ENCODE results near the gene PARP1. TPM values are rescaled to one million over a fixed set of nuclear protein-coding genes. Genes with fewer than 3 reads are reported as not detected.

Gene PARP1
- total RNA-seq, 3 donors from 2014 or later, result 35.8 to 81.2 (median 63.2) TPM

DNA sequence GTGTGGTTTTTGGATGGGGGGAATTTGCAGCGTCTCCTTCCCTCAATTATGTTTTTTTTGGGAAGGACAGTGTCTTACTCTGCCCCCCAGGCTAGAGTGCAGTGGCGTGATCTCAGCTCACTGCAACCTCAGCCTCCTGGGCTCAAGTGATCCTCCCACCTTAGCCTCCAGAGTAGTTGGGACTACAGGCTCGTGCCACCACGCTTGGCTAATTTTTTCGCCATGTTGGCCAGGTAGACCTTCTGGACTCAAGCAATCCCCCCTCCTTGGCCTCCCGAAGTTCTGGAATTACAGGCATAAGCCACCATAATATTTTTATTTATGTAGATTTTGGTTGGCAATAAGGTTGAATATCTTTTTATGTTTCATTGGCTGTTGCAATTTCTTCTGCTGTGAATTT, 9.5 kb upstream of the PARP1 start:
- DNase-seq (no peak), ATAC-seq (no peak)
- no peaks in the 10 kb centered on the region for H3K9me3 ChIP-seq
- intact Hi-C loops (cut with DNase I, micrococcal nuclease), result no loop called here
- H3K4me3 ChIP-seq, result no peak overlapping the region
- no peaks in the 10 kb centered on the region for H3K36me3 ChIP-seq (ENCODE audit: low read depth)
- TF ChIP-seq, protein P1, sequence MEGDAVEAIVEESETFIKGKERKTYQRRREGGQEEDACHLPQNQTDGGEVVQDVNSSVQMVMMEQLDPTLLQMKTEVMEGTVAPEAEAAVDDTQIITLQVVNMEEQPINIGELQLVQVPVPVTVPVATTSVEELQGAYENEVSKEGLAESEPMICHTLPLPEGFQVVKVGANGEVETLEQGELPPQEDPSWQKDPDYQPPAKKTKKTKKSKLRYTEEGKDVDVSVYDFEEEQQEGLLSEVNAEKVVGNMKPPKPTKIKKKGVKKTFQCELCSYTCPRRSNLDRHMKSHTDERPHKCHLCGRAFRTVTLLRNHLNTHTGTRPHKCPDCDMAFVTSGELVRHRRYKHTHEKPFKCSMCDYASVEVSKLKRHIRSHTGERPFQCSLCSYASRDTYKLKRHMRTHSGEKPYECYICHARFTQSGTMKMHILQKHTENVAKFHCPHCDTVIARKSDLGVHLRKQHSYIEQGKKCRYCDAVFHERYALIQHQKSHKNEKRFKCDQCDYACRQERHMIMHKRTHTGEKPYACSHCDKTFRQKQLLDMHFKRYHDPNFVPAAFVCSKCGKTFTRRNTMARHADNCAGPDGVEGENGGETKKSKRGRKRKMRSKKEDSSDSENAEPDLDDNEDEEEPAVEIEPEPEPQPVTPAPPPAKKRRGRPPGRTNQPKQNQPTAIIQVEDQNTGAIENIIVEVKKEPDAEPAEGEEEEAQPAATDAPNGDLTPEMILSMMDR (IDR thresholded peaks at IDR 0.05), result no peak
- H3K4me1 ChIP-seq (ENCODE audit: low read depth), result no peaks in the 10 kb centered on the region

DNA sequence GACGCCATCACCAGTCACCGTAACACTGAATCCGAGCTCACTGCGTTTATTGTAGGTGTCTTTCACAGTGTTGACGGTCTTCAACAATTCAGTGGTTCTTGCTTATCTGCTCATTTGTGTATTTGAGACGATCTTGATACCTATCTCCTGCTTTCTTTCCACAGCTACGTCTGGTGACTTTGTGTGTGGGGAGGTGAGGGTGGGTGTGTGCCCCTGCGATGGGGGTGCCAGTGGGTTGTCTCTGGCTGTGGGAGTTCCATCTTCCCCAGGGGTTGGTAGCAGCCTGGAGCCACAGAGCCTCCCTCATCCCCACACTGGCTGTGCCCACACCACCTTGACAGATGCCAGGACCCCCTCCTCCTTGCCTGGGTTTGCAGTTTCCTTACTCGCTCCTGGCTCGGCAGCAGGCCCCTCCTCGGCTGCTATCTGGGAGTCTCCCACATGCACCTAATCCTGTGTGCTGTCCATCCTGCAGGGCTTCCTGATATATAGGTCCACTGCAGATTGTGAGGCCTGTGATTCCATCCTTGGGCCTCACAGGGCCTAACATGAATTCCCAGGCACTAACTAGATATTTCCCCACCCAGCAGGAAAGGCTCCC, 6.3 kb upstream of the PARP1 start:
- Histone ChIP-seq H3K4me3 (no peak overlapping the region), H3K9me3 (no peaks in the 10 kb centered on the region), H3K4me1 (ENCODE audit: low read depth) (no peaks in the 10 kb centered on the region), H3K36me3 (ENCODE audit: low read depth) (no peaks in the 10 kb centered on the region)
- TF ChIP-seq, protein P1 (IDR thresholded peaks at IDR 0.05), result no peak
- ATAC-seq (no peak), DNase-seq (no peak)
- intact Hi-C loops (cut with DNase I, micrococcal nuclease), result no loop called here

DNA sequence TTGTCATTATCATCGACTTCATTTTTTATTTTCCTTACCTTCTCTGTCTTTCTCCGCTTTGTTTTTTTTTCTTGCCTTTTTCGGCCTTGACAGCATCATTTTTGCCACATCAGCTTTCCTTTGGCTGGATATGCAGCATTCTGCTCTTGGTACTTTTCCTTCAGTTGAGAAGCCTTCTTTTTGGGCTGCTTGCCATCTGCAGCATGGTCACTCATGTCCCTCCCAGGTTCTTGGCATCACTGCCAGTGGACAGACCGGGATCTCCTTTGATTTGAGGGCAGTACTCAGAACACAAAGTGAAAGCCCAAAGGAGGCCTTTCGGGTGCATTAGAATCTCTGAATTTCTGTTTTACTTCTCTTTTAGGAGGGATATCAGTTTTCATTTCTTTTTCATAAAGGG, 3.7 kb upstream of the PARP1 start:
- H3K36me3 ChIP-seq (ENCODE audit: low read depth), result no peaks in the 10 kb centered on the region
- H3K4me3 ChIP-seq, result no peak overlapping the region
- DNase-seq (no peak), ATAC-seq (no peak)
- H3K4me1 ChIP-seq (ENCODE audit: low read depth), result peaks cover 4% of the 10 kb centered on the region
- intact Hi-C loops (cut with DNase I, micrococcal nuclease), result no loop called here
- TF ChIP-seq, protein P1 (IDR thresholded peaks at IDR 0.05), result no peak
- no peaks in the 10 kb centered on the region for H3K9me3 ChIP-seq

DNA sequence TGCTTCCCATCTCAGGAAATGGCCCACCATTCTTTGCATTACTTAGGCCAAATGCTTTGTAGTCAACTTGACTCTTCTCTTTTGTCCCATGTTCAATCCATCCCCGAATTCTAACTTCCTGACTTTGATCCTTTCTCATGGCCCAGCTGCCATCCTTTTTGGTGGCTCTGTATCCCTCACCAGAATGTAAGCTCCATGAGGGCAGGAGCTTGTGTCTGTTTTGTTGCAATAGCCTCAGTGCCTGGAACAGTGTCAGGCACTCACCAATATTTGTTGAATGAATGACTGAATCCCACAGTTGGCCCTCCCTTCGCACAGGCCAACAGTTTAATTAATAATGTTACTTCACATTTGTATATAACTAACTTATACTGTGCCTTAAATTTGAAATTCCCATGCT, 3.1 kb upstream of the PARP1 start:
- TF ChIP-seq, protein P1 (IDR thresholded peaks at IDR 0.05), result no peak
- no peak for ATAC-seq
- Histone ChIP-seq H3K4me1 (ENCODE audit: low read depth) (peaks cover 9% of the 10 kb centered on the region), H3K9me3 (no peaks in the 10 kb centered on the region), H3K4me3 (no peak overlapping the region), H3K36me3 (ENCODE audit: low read depth) (no peaks in the 10 kb centered on the region)
- intact Hi-C loops (cut with DNase I, micrococcal nuclease), result no loop called here
- DNase-seq, result no peak

DNA sequence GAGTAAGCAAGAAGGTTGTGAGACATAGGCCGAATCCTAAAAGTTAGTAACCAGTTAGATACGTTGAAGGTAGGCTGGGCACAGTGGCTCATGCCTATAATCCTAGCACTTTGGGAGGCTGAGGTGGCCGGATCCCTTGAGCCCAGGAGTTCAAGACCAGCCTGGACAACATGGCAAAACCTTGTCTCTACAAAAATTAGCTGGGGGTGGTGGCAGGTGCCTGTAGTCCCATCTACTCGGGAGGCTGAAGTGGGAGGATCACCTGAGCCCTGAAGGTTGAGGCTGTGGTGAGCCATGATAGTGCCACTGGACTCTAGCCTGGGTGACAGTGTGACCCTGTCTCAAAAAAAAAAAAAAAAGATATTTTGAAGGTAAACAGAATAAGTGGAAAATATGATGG, 1.5 kb upstream of the PARP1 start:
- Histone ChIP-seq H3K4me1 (ENCODE audit: low read depth) (peaks cover 9% of the 10 kb centered on the region), H3K36me3 (ENCODE audit: low read depth) (no peaks in the 10 kb centered on the region), H3K9me3 (no peaks in the 10 kb centered on the region), H3K4me3 (no peak overlapping the region)
- no peak for ATAC-seq
- TF ChIP-seq, protein P1 (IDR thresholded peaks at IDR 0.05), result no peak
- DNase-seq, result no peak
- intact Hi-C loops (cut with DNase I, micrococcal nuclease), result no loop called here

All from mucosa of descending colon (tissue), 3 donors.